ENCODE measurements around the gene RAB3GAP2.
"Not testable (repeated sequence)": the region's sequence is repeated elsewhere in the genome, so short reads cannot be mapped to it uniquely, and the experiment has no call there.

Gene RAB3GAP2

DNA sequence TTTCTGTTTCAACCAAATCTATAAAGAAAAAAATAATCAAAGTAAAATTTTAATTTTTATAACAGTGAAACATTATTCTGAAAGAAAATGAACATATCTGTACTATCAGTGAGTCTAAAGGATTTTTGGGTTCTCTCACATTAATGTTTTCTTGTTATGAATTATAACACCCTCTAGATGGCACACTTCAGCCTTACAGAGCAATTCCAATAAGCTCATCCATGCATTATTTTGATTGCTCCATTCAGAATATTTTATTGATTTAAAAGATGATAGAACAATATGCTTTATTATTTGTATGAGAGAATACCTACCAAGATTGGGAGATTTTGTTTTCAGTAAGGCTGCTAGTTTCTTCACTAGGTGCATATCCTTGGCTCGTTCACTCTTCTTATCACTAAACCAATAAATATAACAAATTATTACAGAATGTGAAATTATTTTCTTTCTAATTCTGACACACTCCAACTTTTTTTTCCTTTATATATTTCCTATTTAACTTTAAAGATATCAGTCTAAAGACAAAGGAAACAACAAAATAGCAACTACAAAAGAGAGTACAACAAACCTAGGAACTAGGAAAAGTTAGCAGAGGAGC is 82.4 kb downstream of the RAB3GAP2 start:
- DNase-seq: peak; percentile 21 to 42

- no peak for DNase-seq
Observed at GRCh38 chr1:220188538-220188937, 83.7 kb downstream of the RAB3GAP2 start.

DNA sequence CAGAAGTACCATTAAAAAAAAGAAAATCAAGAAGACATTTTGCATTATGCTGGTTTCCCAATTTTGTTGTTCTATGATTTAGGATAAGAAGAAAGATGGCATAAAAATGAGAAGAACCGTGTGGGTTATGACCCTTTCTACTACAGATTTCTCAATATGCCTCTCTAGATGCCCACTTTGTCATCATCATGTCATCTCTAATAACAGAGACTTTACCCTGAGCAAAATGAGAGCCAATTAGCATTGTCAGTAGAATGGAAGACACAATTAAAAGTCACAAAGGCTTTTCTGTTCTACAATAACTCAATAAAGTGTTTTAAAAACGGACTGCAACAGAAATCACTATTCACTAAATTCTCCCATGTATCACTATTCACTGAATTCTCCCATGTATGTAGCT is 85.5 kb downstream of the RAB3GAP2 start:
- no peak for DNase-seq

- no peak for DNase-seq
Observed at GRCh38 chr1:220184506-220184905, 87.7 kb downstream of the RAB3GAP2 start.

DNA sequence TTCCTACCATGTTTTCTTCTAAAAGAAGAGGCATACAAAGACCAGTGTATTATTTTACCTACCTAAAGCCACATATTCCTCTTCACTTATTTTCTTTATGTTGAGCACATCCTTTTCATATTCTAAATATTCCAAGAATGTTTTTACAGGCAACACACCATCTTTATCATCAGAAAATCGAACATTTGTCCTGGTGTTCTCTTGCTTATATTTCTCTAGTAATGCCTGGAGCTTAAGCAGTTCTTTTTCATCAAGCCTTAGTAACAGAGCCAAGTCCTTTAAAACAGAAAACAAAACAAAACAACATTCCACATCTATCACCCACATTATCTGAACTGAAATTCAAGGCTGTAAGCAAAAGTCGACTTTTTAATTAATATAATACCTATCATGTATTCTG is 89.6 kb downstream of the RAB3GAP2 start:
- DNase-seq: no peak

GRCh38 chr1:220182111-220182510 is 90.1 kb downstream of the RAB3GAP2 start:
- DNase-seq: no peak

GRCh38 chr1:220176540-220176939 is 95.7 kb downstream of the RAB3GAP2 start:
- no peak for DNase-seq

DNA sequence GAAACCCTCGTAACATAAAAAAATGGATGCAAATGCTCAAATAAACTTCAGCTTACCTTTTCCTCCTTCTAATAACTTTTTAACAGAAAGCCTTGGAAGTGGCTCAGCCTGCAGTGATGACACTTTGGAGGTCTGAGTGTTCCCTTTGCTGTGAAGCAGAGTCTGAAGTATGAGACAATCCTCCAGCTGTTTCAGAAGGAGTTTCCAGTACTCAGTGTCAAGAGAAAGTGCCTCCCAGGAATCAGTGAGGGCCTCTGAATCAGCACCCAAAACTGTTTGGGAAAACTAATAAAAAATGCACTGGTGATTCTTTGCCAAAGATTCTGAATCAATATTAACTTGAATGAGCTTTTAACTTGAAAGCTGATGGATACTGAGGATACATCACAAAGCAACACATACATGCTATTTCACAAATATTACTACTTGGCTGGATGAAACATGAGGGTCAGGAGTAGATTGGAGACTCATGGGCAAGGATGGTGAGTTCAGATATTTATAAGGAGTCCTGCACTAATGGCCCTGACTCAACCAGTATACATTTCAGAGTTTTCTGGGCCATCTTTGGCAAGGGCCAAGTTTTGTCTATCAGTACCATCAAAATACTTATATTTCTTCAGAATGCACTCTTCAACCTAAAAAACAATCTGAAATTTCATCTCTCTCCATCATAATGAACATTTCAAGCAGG is 101.3 kb downstream of the RAB3GAP2 start:
- DNase-seq: no peak

- not testable (repeated sequence) for DNase-seq
Observed at GRCh38 chr1:220169887-220170286, 102.4 kb downstream of the RAB3GAP2 start.

DNA sequence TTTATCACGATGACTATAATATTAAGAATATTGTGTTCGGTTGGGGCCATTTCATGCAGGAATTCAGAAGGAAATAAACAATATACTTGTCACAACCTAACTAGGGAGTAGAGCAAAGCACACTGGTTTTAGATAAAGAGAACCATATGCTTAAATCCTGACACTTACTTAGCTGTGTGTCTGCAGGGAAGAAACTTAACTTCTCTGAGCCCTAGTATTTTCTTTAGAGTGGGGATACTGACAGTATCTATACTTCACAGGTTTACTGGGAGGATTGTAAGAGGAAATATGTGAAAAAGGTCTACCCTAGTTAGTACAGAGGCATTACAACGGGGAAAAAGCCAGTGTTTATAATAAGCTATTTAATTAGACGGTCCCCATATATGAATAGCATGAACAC is 105.4 kb downstream of the RAB3GAP2 start:
- DNase-seq: no peak

- no peak for DNase-seq
Observed at GRCh38 chr1:220164517-220164916, 107.7 kb downstream of the RAB3GAP2 start.

DNA sequence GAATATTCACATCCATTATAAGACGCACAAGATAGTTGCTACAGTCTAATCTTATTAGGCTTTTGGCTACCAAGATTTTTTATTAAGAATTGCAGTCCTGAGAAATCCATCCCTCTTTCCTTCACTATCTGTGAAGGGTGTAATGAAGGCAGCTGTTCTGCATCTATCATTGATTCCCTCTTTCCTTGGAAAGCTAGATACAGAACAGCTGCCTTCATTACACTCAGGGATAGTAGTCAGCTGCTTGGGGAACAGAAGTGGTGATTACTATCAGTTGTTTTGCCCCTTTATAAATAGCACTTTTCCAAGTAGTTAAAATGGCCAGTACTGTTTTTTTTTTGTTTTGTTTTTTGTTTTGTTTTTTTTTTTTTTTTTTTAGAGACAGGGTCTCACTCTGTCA is 108.1 kb downstream of the RAB3GAP2 start:
- DNase-seq: no peak

GRCh38 chr1:220160027-220160426 is 112.2 kb downstream of the RAB3GAP2 start:
- DNase-seq: no peak

- no peak for DNase-seq
Observed at GRCh38 chr1:220159041-220159440, 113.2 kb downstream of the RAB3GAP2 start.

DNA sequence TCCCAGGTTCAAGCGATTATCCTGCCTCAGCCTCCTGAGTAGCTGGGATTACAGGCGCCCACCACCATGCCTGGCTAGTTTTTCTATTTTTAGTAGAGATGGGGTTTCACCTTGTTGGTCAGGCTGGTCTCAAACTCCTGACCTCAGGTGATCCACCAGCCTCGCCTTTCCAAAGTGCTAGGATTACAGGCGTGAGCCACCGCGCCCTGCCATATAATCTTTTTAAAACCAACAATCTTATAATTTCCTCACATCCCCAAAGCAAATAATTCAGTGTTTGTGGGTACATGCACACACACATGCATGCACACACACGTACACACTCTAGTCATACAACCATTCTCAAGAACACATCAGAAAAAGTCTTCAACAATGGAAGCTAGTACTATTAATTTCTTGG is 113.7 kb downstream of the RAB3GAP2 start:
- DNase-seq: not testable (repeated sequence)

GRCh38 chr1:220157738-220158137 is 114.5 kb downstream of the RAB3GAP2 start:
- no peak for DNase-seq

DNA sequence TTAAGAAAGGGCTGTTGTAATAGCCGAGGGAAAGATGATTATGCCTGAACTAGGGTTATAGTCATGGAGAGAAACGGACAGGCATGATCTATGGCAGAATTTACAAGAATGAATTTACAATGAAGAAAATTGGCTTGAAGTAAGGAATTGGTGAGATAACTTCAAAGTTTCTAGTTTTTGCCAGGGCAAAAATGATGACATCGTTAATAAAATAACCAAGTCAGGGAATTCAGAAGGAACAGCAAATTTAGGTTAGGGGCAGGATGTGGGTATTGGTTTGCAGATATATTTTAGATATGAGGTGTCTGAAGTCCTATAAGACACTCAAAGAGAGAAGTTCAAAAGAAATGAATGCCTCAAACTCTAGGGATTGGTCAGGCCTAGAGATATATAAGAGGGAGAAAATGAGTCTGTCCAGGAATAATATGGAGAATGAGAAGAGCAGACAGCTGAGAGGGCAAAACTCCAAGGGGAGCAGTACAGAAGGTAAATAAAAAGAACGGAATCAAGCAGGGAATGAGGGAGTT is 115.6 kb downstream of the RAB3GAP2 start:
- DNase-seq: no peak

GRCh38 chr1:220153147-220153546 is 119.1 kb downstream of the RAB3GAP2 start:
- no peak for DNase-seq

DNA sequence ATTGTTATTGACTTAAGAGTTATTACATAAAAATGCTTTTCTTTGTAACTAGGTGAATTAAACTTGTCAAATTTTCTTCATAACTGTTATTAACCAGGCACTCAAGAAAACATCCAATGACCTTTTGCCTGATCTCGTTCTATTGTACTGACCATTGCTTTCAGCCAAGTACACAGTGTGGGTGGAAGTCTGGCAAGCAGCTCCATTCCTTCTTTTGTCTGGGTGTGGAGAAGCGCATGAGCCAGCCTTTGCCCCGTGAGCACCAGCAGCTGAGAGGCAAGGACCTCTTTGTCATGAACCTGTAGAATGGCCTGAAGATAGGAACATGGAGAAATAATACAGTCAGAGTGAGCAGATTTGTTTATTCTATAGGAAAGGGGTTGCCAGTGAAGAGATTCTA is 120.8 kb downstream of the RAB3GAP2 start:
- DNase-seq: no peak

- DNase-seq: no peak
Observed at GRCh38 chr1:220149742-220150141, 122.5 kb downstream of the RAB3GAP2 start.

- DNase-seq: no peak
Observed at GRCh38 chr1:220144051-220144450, 128.2 kb downstream of the RAB3GAP2 start.

GRCh38 chr1:220139966-220140365 is 132.3 kb downstream of the RAB3GAP2 start:
- DNase-seq: no peak

DNA sequence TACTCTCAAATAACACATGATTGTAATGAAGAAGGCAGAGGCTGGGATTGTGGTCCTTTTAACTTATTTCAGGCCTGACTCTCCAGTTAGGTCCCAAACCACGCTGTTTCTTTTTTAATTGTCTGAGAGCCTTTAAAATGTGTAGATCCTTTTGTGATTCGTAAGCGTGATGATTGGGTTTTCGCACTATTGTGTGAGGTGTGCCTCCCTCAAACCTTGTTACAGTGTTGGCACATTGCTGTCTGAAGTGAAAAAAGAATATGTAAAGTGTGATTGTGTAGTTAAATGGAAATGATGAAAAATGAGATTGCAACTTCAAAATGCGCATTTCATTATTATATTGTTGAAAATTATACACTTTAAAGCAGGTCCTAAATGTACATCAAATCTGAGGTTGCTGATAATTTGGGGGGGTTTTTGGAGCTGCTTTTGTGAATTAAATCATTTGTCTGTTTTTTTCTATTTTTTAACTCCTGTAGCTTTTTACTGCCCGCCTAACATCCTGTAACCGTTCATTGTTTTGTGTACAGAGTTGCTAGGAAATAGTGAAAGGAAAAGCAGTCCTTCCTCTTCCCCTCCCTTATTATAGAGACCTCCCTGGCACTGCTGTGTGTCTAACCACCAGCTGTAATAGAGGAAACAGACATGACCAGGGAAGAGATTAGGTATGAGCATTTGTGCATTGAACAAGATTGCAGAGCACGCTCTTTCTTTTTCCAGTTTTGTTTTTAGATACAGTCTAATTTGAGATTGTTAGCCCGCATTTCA is 135.1 kb downstream of the RAB3GAP2 start:
- no peak for DNase-seq

DNA sequence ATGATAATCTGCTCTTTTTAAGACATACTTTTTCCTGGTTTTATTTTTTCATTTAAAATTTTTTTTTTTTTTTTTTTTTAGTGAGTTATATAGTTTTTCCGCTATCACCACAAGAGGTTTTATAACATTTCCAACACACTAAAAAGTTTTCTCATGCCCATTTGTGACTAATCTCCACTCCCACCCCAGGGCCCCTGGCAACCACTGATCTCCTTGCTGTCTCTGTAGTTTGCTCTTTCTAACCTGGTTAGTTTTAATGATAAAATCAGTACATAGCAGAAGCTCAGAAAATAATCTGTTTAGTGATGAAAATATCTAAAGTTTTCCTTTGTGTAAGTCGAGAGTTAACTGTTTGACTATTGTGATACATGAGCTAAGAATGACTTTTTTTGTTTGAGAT is 136.5 kb downstream of the RAB3GAP2 start:
- DNase-seq: no peak
